CD4-positive, alpha-beta T cell treated with Interleukin-4 for 4 hours (primary cell): ENCODE measurements around the gene PTGDS.
"Not testable (repeated sequence)": the region's sequence is repeated elsewhere in the genome, so short reads cannot be mapped to it uniquely, and the experiment has no call there.

Experiments used
- DNase-seq: peaks from one replicate; pipeline ENCODE4 v3.0.0-alpha.2; 2020

The PTGDS gene

GRCh38 chr9:136992819-136993369, 15.6 kb downstream of the PTGDS start:
- DNase-seq = no peak

GRCh38 chr9:136994180-136994887, 17.0 kb downstream of the PTGDS start:
- DNase-seq = no peak

- no peak for DNase-seq
Observed at GRCh38 chr9:136994888-136995230, 17.6 kb downstream of the PTGDS start.

DNA sequence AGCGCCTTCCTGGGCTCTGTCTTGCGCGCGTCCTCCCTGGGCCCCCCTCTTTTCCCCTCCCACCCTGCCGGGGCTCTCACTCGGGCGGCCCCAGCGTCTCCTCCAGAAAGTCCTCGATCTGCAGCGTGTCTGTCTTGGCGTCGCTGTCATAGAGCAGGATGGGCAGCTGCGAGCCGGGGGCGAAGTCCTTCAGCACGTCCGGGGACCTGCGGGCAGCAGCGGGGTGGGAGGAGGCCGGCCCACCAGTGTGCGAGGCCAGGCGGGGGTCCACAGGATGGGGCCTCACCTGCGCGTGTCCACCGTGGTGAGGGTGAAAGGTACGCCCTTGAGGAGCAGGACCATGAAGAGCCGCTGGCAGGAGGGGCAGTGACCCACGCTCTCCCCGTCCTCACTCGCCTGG, 18.1 kb downstream of the PTGDS start:
- DNase-seq = no peak

DNA sequence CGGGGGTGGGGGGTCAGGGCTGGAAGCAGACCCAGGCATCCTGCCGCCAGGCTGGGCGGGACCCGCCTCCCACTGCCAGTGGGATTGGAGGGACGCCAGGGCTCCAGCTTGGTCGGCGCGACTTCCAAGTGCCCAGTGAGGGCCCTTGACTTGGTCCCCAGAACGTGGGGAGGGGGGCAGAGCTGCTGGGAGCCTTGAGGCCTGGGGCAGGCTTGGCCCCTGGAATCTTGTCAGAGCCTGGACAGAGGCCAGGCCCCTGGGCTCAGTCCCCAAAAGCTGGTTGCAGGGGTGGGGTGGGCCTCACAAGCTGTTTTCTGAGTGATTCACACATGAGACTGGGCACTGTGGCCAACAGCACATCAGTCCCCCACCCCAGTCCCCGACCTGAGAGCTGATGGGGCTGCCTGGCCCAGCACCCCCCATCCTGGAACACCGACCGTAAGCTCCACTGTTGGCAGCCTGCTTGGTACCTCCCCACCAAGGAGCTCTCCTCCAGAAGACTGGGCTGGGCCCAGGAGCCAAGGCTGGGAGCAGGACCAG, 18.5 kb downstream of the PTGDS start:
- DNase-seq = no peak

- DNase-seq = peak; percentile 63
Observed at GRCh38 chr9:136996361-136997292, 19.3 kb downstream of the PTGDS start, which contains the start of gene CLIC3. CLIC3 (minus strand) TSS chr9:136996568; CDS start chr9:136996543, 25 bp downstream.

- DNase-seq = no peak
Observed at GRCh38 chr9:136997371-136997770, 20.1 kb downstream of the PTGDS start.

GRCh38 chr9:136997830-136998234, 20.5 kb downstream of the PTGDS start:
- peak; percentile 42 for DNase-seq

DNA sequence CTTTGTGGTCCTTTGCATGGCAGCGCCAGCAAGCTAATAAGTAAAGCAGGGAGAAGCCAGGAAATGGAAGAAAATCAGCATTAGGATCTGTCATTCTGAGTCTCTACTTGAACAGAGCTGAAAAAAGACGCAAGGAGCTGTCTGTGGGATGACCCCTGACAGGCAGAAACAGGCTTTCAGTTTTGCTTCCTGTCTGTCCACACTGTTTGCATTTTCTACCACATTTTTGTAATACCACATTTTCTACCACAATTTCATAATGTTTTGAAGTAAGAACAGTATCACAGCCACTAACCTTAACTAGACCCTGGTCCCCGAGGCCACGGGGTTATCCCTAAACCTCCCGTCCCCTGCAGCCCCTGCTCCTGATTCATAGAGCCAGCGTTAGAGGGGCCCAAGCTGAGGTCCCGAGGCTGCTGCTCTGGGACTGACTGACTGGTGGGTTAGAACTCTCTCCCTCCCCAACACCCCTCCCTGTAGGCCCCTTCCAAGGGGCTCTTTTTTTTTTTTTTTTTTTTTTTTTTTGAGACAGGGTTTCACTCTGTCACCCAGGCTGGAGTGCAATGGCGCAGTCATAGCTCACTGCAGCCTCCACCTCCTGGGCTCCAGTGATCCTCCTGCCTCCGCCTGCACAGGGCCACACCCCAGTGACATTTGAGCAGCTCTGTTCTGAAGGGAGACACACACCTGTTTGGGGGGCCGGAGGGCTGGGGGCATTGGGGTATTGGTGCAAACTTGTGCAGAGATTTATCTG, 23.1 kb downstream of the PTGDS start:
- DNase-seq = peak; percentile 44

DNA sequence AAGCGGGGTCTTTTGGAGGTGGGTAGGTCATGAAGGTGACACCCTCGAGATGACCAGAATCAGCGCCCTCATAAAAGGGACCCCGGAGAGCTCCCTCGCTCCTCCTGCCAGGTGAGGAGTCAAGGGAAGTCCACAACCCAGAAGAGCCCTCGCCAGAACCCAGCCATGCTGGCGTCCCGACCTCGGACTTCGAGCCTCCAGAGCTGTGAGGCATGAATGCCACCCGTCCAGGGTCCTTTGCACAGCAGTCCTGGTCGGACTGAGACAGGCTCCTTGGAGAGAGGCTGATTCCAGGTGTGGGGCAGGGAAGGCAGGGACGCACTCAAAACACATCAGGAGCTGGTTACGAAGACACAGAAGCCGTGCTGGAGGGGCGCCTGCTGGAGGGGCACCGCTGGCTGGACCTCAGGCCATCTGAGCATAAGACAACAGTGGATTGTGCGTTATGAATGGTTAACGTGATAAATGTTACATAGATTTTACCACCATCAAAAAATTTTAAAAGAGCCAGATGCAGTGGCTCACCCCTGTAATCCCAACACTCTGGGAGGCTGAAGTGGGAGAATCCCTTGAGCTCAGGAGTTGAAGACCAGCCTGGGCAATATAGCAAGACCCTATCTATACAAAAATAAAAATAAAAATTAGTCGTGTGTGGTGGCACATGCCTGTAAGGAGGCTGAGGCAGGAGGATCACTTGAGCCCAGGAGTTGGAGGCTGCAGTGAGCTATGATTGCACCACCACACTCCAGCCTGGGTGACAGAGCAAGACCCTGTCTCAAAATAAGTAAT, 24.7 kb downstream of the PTGDS start:
- no peak for DNase-seq

DNA sequence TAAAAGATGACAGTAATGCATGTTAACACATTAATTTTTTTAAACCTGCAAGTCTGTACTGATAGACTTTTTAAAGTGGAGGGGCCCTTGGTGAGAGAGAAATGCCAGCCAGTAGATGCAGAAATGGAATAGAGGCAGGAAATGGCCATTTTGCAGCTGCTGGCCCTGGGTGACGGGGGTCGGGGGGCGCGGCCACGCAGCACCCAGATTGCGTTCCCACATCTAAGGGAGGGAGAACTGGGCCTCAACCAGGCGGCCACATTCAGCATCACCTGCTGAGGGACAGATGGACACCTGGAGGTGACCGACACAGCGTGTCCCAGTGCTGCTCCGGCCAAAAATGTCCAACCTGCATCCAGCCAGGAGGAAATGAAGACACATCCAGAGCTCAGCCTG, 25.3 kb downstream of the PTGDS start:
- DNase-seq = no peak

GRCh38 chr9:137004285-137004684, 27.0 kb downstream of the PTGDS start:
- not testable (repeated sequence) for DNase-seq

GRCh38 chr9:137006116-137007003, 29.1 kb downstream of the PTGDS start:
- DNase-seq = no peak

DNA sequence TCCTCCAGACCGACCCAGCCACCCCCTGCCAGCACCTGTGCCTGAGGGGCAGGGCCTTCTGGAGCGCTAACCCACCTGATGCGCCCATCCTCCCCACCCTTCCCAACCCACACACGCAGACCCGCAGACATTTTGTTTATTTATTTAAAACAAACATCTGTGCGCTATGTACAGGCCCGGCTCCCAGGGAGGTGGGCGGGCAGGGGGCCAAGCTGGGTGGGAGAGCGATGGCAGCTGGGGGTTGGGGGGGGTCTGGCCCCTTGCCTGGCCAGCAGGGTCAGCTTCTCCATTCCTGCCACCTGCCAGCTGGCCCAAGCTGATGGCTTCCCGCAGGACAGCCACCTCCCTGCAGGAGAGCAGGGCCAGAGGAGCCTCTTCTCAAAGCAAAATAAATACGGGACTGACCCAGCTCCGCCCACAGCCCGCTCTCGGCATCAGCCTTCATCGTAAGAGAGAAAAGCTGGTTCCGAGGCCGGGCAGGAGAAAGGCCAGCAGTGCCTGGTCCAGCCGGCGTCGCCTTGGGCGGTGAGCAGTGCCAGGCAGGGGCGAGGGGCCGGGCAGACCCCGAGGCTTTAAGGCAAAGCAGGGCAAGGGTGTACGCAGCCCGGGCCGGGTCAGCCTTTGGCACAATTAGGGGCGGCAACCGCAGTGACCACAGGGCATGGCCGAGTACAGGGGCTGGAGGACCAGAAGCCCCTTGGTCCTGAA, 30.0 kb downstream of the PTGDS start:
- DNase-seq = no peak

- DNase-seq = no peak
Observed at GRCh38 chr9:137007816-137008270, 30.5 kb downstream of the PTGDS start.

GRCh38 chr9:137008312-137008711, 31.0 kb downstream of the PTGDS start:
- no peak for DNase-seq

DNA sequence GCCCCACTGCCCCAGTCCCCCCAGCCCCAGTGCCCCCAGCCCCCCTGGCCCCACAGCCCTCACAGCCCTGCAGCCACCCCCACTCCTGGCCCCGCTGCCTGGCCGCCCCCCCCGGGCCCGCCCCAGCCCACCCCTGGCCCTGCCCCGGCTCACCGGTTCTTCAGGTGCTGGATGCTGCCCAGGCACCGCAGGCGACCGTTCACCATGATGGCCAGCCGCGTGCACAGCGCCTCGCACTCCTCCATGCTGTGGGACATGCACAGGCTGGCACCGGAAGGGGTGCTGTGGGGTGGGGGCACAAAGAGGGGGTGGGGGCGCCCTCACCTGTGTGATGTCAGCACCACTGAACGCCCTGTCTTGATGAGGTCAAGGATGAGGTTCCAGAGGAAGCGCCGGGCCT, 31.9 kb downstream of the PTGDS start:
- no peak for DNase-seq

DNA sequence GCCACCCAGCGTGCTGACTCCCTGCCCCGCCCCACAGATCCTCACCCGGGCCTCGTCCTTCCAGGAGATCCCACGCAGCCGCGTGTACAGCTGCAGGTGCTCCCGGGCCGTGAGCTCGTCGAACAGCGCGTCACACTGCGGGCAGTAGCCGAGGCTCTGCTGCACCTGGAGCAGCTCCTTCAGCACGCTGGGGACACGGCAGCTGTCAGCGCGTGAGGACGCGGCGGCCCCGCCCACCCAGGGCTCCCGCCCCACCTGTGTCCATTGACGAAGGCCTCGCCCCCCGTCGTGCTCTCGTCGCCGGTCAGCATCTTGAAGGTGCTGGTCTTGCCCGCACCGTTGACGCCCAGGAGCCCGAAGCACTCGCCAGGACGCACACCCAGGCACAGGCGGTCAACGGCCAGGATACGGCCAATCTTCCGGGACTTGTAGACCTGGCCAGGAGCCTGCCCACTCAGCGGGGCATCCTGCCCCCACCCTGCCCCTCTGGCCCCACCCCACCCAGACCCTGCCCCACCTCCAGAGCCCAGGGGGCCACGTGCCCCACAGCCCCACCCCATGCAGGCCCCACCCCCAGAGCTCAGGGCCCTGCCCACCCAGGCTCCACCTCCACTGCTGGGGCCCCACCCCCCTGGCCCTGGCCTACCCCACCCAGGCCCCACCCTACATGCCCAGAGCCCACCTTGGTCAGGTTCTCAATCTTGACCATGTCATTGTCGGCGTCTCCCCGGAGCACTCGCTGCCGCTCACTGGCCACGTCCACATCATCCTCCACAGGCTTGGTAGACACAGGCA, 32.8 kb downstream of the PTGDS start:
- no peak for DNase-seq

DNA sequence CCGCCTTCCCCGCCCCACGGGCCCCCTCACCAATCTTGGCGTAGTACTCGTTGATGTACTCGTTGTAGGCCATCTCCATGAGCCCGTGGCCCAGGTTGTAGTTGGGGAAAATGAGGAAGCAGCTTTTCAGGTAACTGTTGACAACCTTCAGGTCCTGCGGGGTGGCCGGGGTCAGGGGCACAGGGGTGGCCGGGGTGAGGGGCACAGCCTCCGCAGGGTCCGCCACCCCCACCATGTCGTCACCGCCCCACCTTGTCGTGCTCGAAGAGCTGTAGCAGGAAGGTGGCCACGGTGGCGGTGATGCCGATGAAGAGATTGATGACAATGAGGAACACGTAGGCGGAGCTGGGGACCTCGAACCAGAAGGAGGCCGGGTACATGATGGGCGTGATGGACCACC, 33.9 kb downstream of the PTGDS start:
- DNase-seq = no peak
